ENCODE data around the gene VEGFB.

The VEGFB gene

DNA sequence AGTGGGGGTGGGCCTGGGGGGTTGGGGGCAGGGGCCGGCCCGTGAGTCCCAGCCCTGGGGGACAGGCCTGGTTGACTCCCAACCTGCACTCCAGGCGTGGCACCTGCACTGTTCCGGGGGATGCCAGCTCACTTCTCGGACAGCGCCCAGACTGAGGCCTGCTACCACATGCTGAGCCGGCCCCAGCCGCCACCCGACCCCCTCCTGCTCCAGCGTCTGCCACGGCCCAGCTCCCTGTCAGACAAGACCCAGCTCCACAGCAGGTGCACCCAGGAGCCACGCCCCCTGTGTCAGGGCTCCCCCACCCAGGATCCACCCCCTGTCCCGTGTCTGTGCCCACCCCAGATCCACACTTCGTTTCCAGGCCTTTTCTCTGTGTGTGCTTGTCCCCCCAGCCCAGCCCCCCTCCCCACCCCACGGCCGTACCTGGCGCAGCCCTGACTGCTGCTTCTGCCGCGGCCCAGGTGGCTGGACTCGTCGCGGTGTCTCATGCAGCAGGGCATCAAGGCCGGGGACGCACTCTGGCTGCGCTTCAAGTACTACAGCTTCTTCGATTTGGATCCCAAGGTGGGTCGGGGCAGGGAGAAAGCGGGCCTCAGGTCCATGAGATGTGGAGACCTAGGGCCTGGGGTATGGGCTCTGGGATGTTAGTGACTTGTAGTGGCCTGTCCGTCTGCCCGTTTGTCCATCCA is 23.1 kb upstream of the VEGFB start:
- DNase-seq, result no peak

DNA sequence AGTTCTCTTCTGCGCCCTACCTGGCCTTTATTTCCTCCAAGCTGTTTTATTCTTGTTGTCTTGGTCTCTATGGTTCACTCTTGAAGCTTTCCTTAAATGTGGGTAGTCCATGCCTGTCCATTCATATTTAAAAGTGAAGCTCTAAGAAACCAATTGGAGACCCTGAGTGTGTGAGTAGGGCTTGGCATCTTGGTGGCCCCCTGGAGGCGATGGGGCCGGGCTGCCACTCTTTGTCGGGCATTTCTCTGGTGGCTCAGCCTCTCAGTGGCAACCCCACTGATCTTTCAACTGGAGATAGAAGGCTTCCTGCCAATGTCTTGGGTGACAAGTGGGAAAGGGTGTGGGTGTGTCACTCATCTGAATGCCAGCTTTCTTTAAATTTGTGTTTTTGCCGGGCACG is 17.5 kb upstream of the VEGFB start:
- DNase-seq, result no peak

DNA sequence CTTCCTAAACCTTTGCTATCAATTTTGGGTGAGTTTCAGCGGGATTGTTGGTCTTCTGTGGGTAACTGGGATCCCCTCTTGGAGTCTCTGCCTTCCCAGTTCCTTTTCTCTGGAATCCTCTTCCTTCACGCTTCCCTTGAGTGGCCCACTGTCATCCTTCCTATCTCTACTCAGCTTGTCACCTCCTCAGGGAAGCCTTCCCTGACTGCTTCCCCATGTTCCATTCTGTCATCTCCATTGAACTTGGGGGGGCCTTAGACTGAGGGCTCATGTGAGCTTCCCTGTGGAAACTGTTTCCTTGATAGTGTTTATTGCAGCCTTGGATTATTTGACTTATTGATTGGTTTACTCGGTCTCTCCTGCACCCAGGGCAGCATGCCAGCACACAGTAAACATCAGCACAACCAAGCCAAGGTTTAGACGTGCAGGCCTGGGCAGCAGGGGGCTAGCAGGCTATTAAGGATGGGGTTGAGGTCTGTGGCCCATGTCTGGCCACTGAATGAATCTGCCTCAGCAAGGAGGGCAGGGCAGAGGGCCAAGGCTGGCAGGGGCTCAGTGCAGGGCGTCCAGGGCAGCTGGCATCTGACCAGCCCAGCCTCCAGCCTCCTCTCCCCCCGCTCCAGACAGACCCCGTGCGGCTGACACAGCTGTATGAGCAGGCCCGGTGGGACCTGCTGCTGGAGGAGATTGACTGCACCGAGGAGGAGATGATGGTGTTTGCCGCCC is 15.6 kb upstream of the VEGFB start:
- no peak for DNase-seq

- DNase-seq, result no peak
Measured at GRCh38 chr11:64219354-64219684, 15.1 kb upstream of the VEGFB start.

- no peak for DNase-seq
Measured at GRCh38 chr11:64219755-64220154, 14.6 kb upstream of the VEGFB start.

- no peak for DNase-seq
Measured at GRCh38 chr11:64220271-64220670, 14.1 kb upstream of the VEGFB start.

- no peak for DNase-seq
Measured at GRCh38 chr11:64220798-64221197, 13.6 kb upstream of the VEGFB start.

DNA sequence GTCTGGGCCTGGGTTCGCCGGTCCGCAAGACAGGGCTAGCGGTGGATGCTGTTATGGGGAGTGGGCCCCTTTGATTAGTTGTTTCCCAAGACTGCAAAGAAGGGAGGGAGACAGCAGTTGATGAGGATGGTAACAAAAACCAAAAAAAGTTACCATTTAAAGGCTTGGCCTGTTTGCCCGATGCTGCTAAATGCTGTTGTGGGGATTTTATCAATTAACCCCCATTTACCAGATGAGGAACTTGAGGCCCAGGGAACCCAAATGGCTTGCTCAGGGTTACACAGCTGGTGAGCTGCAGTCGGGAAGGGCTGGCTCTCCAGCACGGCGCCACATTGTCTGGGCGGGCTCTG is 11.8 kb upstream of the VEGFB start:
- no peak for DNase-seq

- no peak for DNase-seq
Measured at GRCh38 chr11:64223001-64223651, 11.3 kb upstream of the VEGFB start.

GRCh38 chr11:64224151-64224890 is 10.1 kb upstream of the VEGFB start:
- no peak for DNase-seq

GRCh38 chr11:64224891-64225607 is 9.3 kb upstream of the VEGFB start:
- no peak for DNase-seq

GRCh38 chr11:64225608-64226506 is 8.5 kb upstream of the VEGFB start, which contains the start of the genes NUDT22 and TRPT1:
NUDT22 (plus strand) TSS chr11:64226274; CDS start chr11:64226653, 379 bp downstream.
TRPT1 (minus strand) TSS chr11:64226186; CDS start chr11:64225860, 326 bp downstream.
- DNase-seq, result peak; percentile 79

- DNase-seq, result no peak
Measured at GRCh38 chr11:64226507-64227051, 7.8 kb upstream of the VEGFB start.

DNA sequence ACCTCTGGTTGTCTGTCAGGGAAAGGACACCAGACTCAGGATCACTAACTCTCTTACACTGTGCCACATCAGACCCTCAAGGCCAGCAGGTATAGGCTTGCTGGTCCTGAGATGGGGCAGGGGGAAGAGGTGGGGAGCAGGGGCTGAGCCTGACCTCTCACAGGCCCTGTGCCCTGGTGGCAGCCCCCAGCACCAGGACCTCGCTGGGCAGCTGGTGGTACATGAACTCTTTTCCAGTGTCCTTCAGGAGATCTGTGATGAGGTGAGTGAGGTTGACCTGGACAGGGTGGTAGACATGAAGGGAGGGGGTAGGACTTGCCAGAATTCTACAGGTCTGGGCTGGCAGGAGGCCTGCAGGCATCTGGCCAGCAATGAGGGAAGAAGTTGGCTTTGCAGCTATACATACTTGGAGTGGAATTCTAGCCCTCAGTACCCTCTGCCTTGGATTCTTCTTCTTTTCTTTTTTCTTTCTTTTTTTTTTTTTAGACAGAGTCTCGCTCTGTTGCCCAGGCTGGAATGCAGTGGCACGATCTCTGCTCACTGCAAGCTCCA is 6.9 kb upstream of the VEGFB start:
- DNase-seq, result no peak

GRCh38 chr11:64229090-64229743 is 5.2 kb upstream of the VEGFB start:
- DNase-seq, result no peak

DNA sequence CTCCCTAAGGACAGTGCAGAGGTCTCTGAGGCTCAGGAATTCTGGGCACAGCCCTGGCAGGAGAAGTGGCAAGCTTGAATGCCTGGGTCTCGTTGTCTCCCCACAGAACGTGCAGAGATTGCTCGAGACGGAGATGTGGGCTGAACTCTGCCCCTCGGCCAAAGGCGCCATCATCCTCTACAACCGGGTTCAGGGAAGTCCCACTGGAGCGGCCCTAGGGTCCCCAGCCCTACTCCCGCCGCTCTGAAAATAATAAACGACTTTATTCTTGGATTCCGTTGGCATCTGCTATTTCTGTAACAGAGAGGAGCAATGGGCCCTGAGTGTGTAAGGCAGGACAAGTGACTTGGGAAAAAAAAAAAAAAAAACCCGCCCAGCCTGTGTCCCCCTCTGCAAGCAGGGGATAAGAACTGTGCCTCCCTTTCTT is 4.6 kb upstream of the VEGFB start:
- no peak for DNase-seq

DNA sequence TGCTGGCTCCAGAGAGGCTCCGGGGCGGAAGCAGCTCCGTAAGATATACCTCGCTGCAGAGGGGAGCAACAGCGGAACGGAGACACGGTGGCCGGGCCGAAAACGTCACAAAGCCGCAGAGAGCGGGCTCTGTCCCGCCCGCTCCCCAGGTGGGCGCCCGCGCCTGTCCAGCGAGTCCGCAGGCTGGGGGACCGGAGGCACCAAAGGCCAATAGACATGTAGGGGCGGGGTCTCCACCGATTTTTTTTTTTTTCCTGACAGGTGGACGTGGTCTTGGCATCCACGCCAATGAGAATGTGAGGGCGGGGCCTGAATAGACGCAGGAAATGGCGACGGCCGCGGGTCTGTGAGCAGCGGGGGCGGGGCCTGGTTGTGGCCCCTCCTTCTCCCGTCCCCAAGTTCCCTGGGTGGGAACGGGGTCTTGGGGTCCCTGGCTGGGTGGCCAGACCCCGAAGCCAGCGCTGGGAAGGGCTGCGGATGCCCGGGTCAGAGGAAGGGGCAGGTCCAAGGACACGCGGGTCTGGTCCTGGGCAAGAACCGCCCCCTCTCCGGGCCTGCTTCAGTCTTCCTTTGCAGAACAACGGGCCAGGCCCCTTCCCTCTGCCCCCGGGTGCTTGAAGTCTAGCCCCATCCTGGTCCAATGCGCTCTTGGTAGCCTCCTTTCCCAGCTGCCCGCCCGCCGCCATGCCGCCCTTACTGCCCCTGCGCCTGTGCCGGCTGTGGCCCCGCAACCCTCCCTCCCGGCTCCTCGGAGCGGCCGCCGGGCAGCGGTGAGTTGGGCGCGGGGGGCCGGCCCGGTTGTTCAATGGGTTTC is 4.0 kb upstream of the VEGFB start, which contains the start of gene DNAJC4:
Gene DNAJC4 (plus strand): TSS at position 378 of the 814 bp plus-strand sequence. CDS start 307 bp downstream, at position 685.
- peak; percentile 88 for DNase-seq

DNA sequence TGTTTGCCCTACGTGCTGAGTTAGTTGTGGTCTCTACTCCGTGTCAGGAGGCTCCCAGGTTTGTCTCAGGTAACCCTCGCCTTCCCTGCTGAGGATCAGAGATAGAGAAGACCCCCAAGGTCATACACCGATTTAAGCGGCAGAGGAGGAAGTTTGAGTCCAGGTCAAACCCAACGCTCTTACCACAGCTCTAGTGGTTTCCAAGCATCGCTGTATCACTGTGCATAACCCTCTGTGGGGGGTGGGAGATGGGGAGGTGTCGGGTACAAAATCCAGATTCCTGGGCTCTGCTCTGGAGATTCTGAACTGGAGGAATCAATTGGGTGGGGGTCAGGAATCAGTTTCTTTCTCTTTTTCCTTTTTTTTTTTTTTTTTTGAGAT is 3.4 kb upstream of the VEGFB start:
- no peak for DNase-seq

DNA sequence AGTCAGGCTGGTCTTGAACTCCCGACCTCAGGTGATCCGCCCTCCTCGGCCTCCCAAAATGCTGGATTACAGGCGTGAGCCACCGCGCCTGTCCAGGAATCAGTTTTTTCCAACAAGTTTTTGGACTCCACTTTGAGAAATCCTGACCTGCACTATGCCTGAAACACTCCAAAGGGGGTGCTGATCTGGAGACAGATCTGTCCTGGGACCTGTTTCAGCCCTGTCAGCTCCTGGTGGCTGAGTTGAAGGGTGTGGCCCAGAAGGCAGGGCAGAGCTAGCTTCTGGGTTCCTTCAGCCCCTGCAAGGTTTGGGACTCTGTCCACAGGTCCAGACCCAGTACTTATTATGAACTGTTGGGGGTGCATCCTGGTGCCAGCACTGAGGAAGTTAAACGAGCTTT is 2.8 kb upstream of the VEGFB start:
- no peak for DNase-seq

Measured in fibroblast of skin of back (primary cell).